HG03025 (cell line): ENCODE results near the gene TMEM39B.
"Not testable (repeated sequence)": the region's sequence is repeated elsewhere in the genome, so short reads cannot be mapped to it uniquely, and the experiment has no call there.

ENCODE experiments used
- ATAC-seq: cut with Tn5 transposase; IDR thresholded peaks from one replicate; pipeline ENCODE4 v1.9.1; 2021; ENCODE audit warnings: mild to moderate bottlenecking, moderate library complexity; ENCODE audit not compliant: unreplicated experiment, low FRiP score

The TMEM39B gene

DNA sequence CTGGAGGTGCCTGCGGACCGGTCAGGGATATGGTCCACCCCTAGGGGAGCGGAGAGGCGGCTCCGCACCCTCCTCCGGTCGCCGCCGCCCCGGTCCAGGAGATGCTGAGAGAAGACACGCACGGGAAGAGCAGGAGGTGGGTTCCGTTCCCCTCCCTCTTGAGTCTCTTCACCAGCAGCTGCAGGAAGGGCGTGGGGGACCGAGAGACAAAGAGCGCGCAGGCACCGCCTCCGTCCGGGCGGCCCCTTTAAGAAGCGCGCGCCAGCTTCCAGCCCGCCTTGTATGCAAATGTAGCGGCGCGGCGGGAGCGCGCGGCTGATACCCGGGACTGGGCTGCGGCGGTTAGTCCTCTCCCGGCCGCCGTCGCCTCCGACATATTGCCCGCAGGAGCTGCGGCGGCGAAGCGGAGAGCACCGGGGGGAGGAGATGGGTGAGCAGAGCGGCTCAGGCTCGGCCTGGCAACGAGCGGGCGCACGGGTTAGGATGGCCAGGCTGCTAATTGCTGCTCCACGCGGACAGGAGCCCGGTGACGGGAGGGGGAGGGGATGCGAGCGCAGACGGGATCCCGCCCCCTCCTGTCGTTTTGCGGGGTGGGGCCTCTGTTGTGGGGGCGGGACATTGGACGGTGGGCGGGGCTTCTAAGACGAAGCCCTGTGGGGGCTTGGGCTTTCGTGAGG, at the start of gene TMEM39B:
TSS of gene TMEM39B (plus strand) at position 318 of the 677 bp plus-strand sequence. CDS start at position 427, 109 bp downstream.
- peak; percentile 83 for ATAC-seq

DNA sequence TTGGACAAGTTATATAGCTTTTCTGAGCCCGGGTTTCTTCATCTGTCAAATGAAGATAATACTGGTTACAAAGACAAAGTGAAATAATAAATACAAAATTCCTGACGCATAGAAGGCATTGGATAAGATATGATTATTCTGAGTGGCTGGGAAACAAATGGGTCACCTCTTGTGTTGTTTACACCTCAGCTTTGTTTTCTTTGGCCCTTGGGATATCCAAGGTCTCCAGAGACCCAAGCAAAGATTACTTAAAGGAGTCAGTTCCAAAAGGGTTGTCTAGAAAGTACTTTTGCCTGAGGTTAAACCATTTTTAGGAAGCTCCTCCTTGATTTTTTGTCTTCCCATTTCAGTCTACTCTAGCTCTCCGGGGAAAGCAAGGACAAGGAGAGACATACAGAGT, 49.4 kb upstream of the TMEM39B start:
- ATAC-seq, result no peak

GRCh38 chr1:32025515-32025914, 47.2 kb upstream of the TMEM39B start:
- no peak for ATAC-seq

- ATAC-seq, result no peak
Observed at GRCh38 chr1:32028746-32029145, 44.0 kb upstream of the TMEM39B start.

GRCh38 chr1:32031578-32032274, 41.0 kb upstream of the TMEM39B start:
- ATAC-seq, result no peak

GRCh38 chr1:32032275-32032615, 40.5 kb upstream of the TMEM39B start:
- ATAC-seq, result no peak

DNA sequence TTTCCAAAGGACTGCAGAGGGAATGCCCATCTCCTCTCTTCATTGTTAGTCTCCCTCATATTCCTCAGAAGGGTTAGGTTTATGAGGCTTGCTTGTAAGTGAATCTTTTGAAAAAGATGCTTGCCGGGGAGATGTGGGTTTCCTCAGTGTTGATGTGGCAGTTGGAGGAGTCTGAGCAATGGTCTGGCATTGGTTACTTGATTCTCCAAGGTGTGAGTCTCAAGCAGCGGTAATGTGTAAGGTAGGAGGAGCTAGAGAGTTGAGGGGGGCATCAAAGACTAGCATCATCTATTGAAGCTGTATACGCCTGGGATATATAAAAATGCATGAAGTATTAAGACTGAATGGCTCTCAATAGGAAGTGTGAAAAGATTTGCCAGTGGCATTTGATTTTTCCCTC, 37.6 kb upstream of the TMEM39B start:
- no peak for ATAC-seq

DNA sequence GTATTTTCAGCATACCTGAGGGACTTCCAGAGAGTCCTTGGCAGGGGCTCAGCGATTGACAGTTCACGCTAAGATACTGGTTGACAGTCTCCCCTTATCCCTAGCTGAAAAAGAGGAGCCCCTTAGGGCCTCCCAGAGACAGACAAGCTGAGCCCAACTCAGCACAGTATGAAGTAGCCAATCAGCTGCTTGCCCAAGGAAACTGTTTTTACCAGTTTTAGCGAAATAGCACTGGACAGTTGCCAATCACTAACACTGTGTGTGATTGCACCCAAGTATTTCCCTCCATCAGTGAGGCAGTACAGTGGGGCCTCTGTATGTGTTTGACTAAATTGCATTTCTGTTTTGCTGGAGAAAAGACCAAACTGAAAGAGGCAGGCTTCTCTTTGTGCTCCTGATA, 32.0 kb upstream of the TMEM39B start:
- no peak for ATAC-seq

- ATAC-seq, result no peak
Observed at GRCh38 chr1:32042330-32042729, 30.4 kb upstream of the TMEM39B start.

DNA sequence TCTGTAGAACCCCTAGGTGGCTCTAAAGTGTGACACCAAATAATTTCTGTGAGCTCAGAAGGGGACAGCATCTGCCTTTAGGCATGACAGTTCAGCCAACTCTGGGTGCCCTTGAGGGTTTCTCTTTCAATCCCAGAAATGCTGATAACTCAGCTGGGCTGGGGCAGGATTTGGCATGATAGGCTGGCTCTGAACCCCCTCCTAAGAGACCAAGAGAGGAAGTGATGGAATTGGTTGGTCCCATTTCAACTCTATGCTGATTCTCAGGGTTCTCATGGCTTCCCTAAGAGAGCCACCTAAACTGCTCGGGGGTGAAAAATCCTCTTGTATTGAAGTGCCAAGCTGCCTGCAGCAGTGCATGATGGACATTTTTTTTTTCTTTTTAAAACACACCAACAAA, 28.5 kb upstream of the TMEM39B start:
- no peak for ATAC-seq

- no peak for ATAC-seq
Observed at GRCh38 chr1:32045772-32046171, 27.0 kb upstream of the TMEM39B start.

GRCh38 chr1:32047701-32048100, 25.0 kb upstream of the TMEM39B start:
- no peak for ATAC-seq

DNA sequence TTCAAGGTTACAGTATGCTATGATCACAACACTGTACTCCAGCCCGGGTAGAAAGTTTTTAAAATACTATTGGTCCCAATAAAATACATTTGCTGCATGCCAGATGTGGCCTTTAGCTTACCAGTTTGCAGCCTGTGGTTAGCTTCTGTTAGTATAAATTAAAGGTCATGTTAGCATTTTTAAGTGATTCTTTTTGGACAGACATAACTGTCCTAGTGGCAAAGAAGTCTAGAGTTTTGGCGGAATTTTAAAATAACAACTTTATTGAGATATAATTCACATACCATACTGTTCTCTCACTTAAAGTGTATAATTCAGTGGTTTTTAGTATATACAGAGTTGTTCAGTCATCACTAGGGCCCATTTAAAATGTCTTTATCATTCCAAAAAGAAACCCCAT, 24.3 kb upstream of the TMEM39B start:
- no peak for ATAC-seq

GRCh38 chr1:32051706-32052105, 21.0 kb upstream of the TMEM39B start:
- ATAC-seq, result no peak

- no peak for ATAC-seq
Observed at GRCh38 chr1:32052887-32053286, 19.9 kb upstream of the TMEM39B start.

- ATAC-seq, result no peak
Observed at GRCh38 chr1:32055416-32055815, 17.3 kb upstream of the TMEM39B start.

DNA sequence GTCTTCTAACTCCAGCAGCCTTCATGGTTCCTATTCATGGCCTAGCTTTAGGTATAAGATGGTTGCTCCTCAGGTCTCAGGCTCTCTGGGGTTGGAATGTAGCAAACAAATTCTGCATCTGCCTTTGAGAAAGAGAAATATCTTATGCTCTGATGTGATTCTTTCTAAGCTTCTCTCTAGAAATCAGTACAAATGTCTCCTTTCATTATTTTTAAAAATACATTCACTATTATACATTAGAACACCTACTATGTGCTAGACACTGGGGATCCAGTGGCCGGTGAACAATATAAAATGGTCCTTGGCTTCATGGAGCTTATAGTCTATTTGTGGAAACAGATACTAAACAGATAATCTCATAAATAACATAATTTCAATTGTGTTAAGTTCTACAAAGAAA, 16.1 kb upstream of the TMEM39B start:
- no peak for ATAC-seq

DNA sequence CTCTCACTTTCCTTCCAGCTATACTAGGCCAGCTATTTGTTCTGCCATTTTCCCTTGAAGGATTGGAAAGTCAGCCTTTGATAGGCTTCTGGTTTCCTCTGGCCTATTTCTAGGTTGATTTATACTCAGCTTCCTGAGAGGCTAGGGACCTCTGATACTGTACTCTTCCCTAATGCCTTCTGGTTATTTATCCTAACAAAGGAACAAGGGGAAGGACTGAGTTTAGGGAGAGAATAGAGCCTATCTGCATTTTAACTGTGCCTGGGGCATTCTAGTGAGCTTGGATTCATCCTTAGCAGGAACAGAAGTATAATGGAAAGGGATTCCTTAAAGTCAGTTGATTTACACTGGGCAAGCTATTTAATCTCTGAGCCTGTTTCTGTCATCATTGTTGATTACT, 11.8 kb upstream of the TMEM39B start:
- no peak for ATAC-seq

GRCh38 chr1:32062867-32063230, 9.9 kb upstream of the TMEM39B start:
- ATAC-seq, result no peak

DNA sequence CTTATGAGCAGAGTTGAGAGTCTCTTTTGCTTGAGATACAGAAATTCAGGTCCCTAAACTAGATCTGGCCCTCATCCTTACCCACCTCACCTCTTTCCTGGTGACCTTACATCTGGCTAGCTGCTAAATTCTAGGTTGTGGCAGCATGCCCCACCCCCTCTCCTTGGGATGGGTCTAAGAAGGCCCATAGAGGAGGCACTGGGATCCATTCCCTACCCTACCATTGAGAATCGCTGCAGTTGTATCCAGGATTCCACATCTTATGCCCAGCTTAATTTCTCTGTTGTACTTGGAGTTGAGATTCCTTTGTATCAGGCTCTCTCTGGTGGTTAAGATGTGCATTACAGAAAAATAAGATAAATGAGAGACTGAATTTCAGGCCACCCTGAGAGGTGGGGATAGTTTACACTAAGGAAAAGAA, 9.5 kb upstream of the TMEM39B start:
- no peak for ATAC-seq

GRCh38 chr1:32065613-32066488, 6.9 kb upstream of the TMEM39B start:
- not testable (repeated sequence) for ATAC-seq
